UCSD-AML1 (cell line): ENCODE measurements around the gene TUBAL3.
"Not testable (repeated sequence)": the region's sequence is repeated elsewhere in the genome, so short reads cannot be mapped to it uniquely, and the experiment has no call there.

Experiments used
- DNase-seq: peaks from one replicate; lab custom pipeline; 2025; ENCODE audit not compliant: unreplicated experiment; lab: John Stamatoyannopoulos, UW

Gene TUBAL3

DNA sequence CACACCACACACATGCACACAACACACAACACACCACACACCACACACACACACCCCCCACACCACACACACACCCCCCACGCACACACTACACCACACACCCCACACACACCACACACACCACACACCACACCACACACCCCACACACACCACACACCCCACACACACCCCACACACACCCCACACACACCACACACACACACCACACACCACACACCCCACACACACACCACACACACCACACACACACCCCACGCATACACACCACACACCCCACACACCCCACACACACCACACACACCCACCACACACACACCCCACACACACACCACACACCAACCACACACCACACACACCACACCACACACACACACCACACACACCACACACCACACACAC, 23.4 kb downstream of the TUBAL3 start:
- DNase-seq: no peak

- DNase-seq: not testable (repeated sequence)
These were observed 24.2 kb downstream of the TUBAL3 start for GRCh38 chr10:5380395-5380794.

- not testable (repeated sequence) for DNase-seq
These were observed 25.4 kb downstream of the TUBAL3 start for GRCh38 chr10:5379202-5379601.

GRCh38 chr10:5376450-5376849, 28.2 kb downstream of the TUBAL3 start:
- no peak for DNase-seq

DNA sequence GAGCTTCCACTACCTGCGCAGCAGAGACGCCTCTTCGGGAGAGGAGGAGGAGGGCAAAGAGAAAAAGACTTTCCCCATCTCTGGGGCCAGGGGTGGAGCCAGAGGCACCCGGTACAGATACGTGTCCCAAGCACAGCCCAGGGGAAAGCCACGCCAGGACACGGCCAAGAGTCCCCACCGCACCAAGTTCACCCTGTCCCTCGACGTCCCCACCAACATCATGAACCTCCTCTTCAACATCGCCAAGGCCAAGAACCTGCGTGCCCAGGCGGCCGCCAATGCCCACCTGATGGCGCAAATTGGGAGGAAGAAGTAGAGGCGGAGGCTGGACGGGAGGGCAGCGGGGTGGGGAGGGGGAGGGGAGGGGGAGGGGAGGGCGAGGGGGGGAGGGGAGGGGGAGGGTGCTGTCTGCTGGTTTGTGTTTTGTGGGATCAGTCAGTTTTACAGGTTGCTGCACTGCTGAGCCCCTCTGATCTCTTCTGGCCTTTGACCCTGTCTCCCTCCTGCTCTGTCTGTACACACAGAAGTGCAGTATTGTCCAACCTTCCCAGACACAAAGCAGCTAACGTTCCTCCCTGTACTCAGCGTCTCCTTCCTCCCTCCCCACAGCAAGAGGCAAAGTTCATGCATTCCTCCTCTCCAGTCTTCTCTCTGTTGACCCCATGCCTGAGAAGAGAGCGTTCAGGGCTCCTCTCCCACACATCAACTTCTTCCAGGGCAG, 30.6 kb downstream of the TUBAL3 start:
- DNase-seq: no peak

DNA sequence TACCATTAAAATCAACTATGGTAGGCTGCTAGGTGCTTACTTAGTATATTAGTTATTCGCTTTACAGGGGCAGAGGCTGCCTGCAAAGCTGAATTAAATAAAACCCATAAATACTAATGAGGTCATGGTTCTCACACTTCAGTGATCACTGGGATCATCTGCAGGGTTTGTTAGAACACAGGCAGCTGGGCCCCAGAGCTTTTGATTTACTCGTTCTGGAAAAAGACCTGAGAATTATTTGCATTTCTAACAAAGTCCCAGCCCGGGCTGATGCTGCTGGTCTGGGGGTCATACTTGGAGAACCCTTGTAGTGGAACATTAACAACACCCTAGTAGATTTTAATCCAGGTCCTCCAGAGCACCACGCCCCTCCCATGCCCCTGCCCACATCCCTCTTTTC, 31.3 kb downstream of the TUBAL3 start:
- no peak for DNase-seq

GRCh38 chr10:5370493-5371352, 33.9 kb downstream of the TUBAL3 start:
- DNase-seq: no peak

GRCh38 chr10:5369362-5370158, 35.1 kb downstream of the TUBAL3 start:
- no peak for DNase-seq

DNA sequence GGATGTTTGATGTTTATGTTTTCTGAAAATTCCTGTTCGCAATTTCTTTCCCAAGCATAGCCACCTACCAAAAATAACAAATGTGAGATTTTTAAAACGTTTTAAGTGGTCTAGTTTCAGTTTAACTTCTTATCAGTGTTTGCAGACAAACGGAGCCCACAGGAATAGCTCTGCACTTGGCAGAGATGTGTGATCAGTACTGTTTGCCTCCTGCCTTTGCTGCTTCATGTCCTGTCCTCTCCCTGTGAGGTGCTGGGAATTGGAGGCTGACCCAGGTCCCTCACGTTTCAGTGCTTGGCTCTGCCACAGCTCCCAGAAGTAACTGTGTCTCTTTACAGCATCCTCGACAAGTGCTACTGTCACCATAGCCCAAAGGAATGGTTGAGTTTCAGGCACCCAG, 38.7 kb downstream of the TUBAL3 start:
- DNase-seq: no peak

- DNase-seq: no peak
These were observed 39.7 kb downstream of the TUBAL3 start, which contains the start of gene UCN3 for GRCh38 chr10:5364890-5365338. Gene UCN3 (plus strand): TSS chr10:5364966. CDS start chr10:5373721, 8,755 bp downstream.

- no peak for DNase-seq
These were observed 40.3 kb downstream of the TUBAL3 start for GRCh38 chr10:5364374-5364773.

GRCh38 chr10:5362873-5363272, 41.8 kb downstream of the TUBAL3 start:
- DNase-seq: no peak

DNA sequence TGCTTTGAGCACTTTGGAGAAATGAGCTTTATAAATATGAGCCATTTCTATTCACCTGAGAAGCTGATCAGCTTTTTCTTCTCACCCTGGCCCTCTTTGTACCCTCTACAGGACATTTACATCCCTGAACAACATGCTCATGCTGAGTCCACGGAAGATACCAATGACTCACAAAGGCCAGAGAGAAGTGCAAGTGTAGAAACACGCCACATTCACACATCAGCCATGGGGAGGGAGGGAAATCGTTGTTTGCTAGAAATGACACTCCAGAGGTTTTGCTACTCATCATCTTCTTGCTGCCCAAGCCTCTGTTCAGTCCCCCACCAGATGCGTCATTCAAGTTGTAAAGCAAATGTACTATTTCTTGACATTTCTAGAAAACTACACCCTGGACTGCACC, 42.7 kb downstream of the TUBAL3 start:
- DNase-seq: no peak

DNA sequence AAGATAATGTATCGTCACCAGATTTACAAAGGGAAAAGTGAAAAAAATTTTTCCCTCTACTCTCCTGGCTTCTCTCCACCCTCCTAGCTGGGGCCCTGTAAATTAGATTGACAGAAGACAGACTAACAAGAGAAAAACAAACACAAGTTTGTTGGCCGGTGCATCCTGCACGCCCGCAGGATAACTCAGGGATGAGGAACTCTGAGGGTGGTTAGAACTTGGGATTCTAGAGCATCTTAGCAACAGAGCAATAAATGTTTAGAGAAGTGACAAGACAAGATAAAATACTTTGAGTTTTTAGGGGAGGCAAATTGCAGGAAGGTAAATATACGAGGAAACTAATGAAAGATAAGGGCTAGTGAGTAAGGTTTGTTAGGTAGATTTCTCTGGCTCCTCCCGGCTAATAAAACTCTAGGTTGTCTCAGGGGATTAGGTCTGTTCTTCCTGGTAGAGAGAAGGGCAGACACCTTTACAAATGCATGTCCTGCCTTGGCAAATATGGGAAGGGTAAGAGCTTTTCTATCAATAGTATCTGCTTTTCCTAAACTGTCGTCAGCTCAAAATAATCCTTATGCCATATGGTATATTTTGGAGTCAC, 44.2 kb downstream of the TUBAL3 start:
- no peak for DNase-seq

DNA sequence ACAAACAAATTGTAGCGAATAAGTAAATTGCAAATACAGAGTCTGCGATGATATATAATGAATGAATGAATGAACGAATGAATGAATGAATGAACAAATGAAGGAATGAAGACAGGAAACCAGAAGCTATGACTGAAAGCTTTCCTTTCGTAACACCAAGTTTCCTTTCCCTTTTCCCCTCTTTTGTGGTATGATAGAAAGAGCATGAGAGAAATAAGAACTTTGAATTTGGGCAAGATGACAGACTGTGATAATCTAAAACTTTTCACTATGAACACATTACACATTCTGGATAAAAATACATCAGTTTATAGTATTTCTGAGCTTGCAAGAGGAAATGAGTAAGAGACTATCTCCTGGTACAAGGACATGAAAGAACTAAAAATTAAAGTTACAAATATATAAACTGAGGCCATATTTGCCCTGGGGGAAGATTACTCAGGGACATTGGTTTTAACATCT, 48.3 kb downstream of the TUBAL3 start:
- DNase-seq: no peak

DNA sequence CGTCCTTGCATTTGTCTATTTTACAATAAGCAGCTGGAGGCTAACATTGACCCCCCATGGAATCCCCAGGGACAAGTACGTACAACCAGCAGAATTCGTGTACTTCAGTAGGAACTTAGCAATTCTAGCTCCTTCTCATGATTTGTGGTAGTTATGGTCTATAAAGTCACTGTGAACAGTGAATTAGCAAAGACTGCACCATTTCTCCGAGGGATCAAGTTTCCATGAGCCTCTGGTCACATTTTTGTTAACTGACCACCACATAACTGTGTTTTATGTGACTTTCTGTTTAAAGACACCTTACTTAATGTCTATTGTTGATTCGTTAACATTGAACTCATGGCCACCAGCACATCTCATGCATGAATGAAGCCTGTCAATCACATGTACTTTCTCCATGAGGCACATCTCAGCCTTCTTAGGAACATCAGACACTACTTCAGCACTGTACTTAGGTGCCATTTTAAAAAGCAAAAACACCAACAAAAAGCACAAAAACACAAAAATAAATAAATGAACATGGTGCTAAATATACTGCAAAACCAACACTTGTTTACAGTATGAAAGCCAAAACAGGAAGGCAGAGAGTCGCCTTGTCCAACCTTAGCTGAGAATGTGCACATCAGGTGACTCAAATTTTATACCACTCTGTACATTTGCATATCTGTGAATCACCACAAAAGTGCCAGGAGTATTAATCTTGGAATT, 48.9 kb downstream of the TUBAL3 start:
- no peak for DNase-seq

- DNase-seq: no peak
These were observed 50.6 kb downstream of the TUBAL3 start for GRCh38 chr10:5354068-5354467.

- no peak for DNase-seq
These were observed 55.3 kb downstream of the TUBAL3 start for GRCh38 chr10:5349362-5349761.

DNA sequence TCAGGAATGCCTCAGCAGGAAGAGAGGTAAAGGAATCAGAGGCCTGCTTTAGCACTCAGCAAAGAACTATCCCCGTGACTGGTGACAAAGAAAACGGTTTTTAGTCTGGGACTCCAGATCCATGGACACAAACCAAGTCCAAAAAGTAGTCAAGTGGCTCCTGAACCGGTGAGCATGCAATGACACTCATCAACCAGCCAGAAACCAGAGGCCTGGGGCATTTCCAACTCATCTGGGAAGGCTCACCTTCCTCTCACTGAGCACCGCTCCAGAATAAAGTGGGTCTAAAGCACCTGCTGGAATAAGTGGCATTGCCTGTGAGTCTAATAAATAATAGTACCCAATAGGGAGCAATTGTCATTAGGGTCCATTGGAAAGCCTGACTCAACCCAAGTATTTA, 57.7 kb downstream of the TUBAL3 start:
- no peak for DNase-seq

- DNase-seq: no peak
These were observed 59.9 kb downstream of the TUBAL3 start for GRCh38 chr10:5344746-5345145.
